Measurements from ENCODE around the gene SBF1.
"Not testable (repeated sequence)": the region's sequence is repeated elsewhere in the genome, so short reads cannot be mapped to it uniquely, and the experiment has no call there.

GRCh38 chr22:50408954-50409353 lies 65.9 kb downstream of the SBF1 start:
- TF ChIP-seq CTCF, POLR2A, POLR2AphosphoS5 (IDR thresholded peaks at IDR 0.05): not testable (repeated sequence)
